Keratinocyte (primary cell): ENCODE data around the gene MAPT. TPM values are rescaled to one million over a fixed set of nuclear protein-coding genes. Genes with fewer than 3 reads are reported as not detected.

ENCODE experiments used
- DNase-seq: peaks from one replicate; pipeline ENCODE4 v3.0.0-alpha.2; 2011; ENCODE audit warnings: low read depth, missing footprints, low spot score
- FAIRE-seq: peaks from 2 replicates; lab custom pipeline; 2011; peaks lifted over from hg19 to GRCh38; lab: Jason Lieb, UNC
- H2AFZ ChIP-seq: 2 replicates; pipeline ENCODE4 v1.6.0; 2012; ENCODE audit warnings: low read length, control low read depth, inconsistent platforms; ENCODE audit not compliant: control insufficient read depth
- H3K27ac ChIP-seq: 2 replicates; pipeline ENCODE4 v1.5.1; 2011; ENCODE audit warnings: low read length; ENCODE audit not compliant: control insufficient read depth, insufficient read depth
- H3K27me3 ChIP-seq: 3 replicates; pipeline ENCODE4 v1.6.0; 2011; ENCODE audit warnings: low read length; ENCODE audit not compliant: control insufficient read depth, insufficient read depth; ENCODE audit errors: extremely low read depth
- H3K36me3 ChIP-seq, 2 experiments: 2 replicates in 1 of 2; 3 replicates in 1 of 2; pipeline ENCODE4 v1.5.1; 2011; ENCODE audit warnings: low read length in 2 of 2, mild to moderate bottlenecking in 1 of 2; ENCODE audit not compliant: control insufficient read depth in 2 of 2, insufficient read depth in 2 of 2; ENCODE audit errors: extremely low read depth in 1 of 2
- H3K4me1 ChIP-seq: 3 replicates; pipeline ENCODE4 v1.5.1; 2011; ENCODE audit warnings: low read length; ENCODE audit not compliant: control insufficient read depth, insufficient read depth; ENCODE audit errors: extremely low read depth
- H3K4me2 ChIP-seq: 3 replicates; pipeline ENCODE4 v1.6.0; 2011; ENCODE audit warnings: low read depth, low read length; ENCODE audit not compliant: control insufficient read depth, insufficient read depth; ENCODE audit errors: extremely low read depth
- H3K4me3 ChIP-seq, 3 experiments: fragments of 200-600 bp in 1 of 3; sonication (generic) in 1 of 3; 2 replicates in 2 of 3; 3 replicates in 1 of 3; pipeline ENCODE4 v1.5.1; 2011 to 2016; ENCODE audit warnings: low read length in 3 of 3, mild to moderate bottlenecking in 3 of 3, control low read depth in 2 of 3, inconsistent platforms in 1 of 3, low read depth in 1 of 3, mixed read lengths in 1 of 3, mixed run types in 1 of 3, moderate library complexity in 1 of 3; ENCODE audit not compliant: control insufficient read depth in 2 of 3, insufficient read depth in 2 of 3; ENCODE audit errors: extremely low read depth in 1 of 3
- H3K79me2 ChIP-seq: 2 replicates; pipeline ENCODE4 v1.6.0; 2012; ENCODE audit warnings: low read length; ENCODE audit not compliant: control insufficient read depth, insufficient read depth
- H3K9ac ChIP-seq: 3 replicates; pipeline ENCODE4 v1.6.0; 2011; ENCODE audit warnings: low read length; ENCODE audit not compliant: control insufficient read depth, insufficient read depth; ENCODE audit errors: extremely low read depth
- H3K9me1 ChIP-seq: 3 replicates; pipeline ENCODE4 v1.6.0; 2011; ENCODE audit warnings: low read length; ENCODE audit not compliant: control insufficient read depth, insufficient read depth; ENCODE audit errors: extremely low read depth
- H3K9me3 ChIP-seq: 2 replicates; pipeline ENCODE4 v1.5.1; 2012; ENCODE audit warnings: low read depth, low read length; ENCODE audit not compliant: control insufficient read depth
- H4K20me1 ChIP-seq: 3 replicates; pipeline ENCODE4 v1.6.0; 2011; ENCODE audit warnings: low read length; ENCODE audit not compliant: control insufficient read depth, insufficient read depth; ENCODE audit errors: extremely low read depth
- EZH2 ChIP-seq: IDR thresholded peaks from one replicate; pipeline ENCODE4 v1.6.1; 2012; ENCODE audit warnings: inconsistent platforms, mild to moderate bottlenecking, low read length, moderate library complexity
- dilution Hi-C: fragments of 300-500 bp; cut with MboI; formaldehyde crosslinking; loops from one replicate; pipeline ENCODE4 v1.7.0; 2020; ENCODE audit warnings: low sequenced_read_pairs; ENCODE audit not compliant: extremely low pct_ligation_motif_present
- polyA plus RNA-seq, 5 experiments: library from polyadenylated mRNA; depleted of rRNA in 3 of 5; stranded (reverse) in 3 of 5; stranded (forward) in 1 of 5; unstranded in 1 of 5; fragments of >200 nt; gene quantifications; 1 replicate in 1 of 5; 2 replicates in 3 of 5; 3 replicates in 1 of 5; pipeline versions ENCODE4 v1.2.1 to v1.2.3, GENCODE V29; 2011 to 2012; ENCODE audit warnings: missing spikeins in 2 of 5, low read depth in 1 of 5, low replicate concordance in 1 of 5
- TF ChIP-seq, protein P1 (sequence below), 3 experiments: IDR thresholded peaks in 1 of 3; conservative IDR thresholded peaks in 1 of 3; optimal IDR thresholded peaks in 1 of 3; 2 replicates in 2 of 3; 3 replicates in 1 of 3; pipeline versions ENCODE3 to v1.5.1; 2011; ENCODE audit warnings: low read length in 3 of 3, mild to moderate bottlenecking in 3 of 3, moderate library complexity in 2 of 3, control low read depth in 1 of 3, inconsistent platforms in 1 of 3; ENCODE audit not compliant: insufficient read depth in 2 of 3; ENCODE audit errors: extremely low read depth in 1 of 3

The MAPT gene
- polyA plus RNA-seq, 1 donor (not counting 4 experiments of a cell fraction or from before 2014, with no cell fraction given): 0.08 TPM

DNA sequence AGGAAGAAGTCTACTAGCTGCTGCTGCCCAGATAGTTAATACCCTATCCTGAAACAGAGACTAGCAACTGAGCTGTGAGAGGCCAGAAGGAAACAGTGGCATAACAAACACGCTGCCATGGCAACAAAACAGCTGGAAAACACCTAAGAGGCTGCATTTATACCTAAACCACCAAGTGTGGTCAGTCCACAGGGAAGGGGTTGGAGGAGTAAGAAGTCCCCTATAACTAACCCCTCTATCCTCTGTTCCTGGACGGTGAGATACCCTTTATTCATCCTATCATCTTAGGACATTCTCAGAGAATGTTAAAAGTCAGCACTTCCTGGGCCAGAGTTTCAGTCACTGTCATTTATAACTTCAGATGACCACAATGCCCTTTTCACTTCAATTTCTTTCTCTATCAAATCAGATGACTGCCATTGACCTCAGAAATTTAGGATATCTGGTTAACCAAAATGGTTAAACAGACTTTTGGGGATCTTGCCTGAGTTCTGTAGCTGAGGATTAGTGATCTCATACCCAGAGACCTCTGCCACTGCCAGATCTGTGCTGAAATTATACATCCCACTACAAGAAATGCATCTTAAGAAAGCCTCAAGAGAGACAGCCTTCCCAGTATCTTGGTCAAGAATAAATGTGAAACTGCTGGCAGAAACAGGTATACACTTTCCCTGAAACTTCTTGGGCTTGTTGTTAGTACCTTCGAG, 140.9 kb downstream of the MAPT start:
- Histone ChIP-seq H3K9me1 (no peaks in the 10 kb centered on the region), H3K9me3 (no peaks in the 10 kb centered on the region), H3K36me3 (peaks cover 51 to 55% of the 10 kb centered on the region in 2 experiments), H3K4me1 (no peaks in the 10 kb centered on the region), H3K27ac (no peak overlapping the region), H3K9ac (no peak overlapping the region), H4K20me1 (no peaks in the 10 kb centered on the region), H3K4me3 (no peak overlapping the region), H3K27me3 (no peaks in the 10 kb centered on the region), H3K79me2 (no peaks in the 10 kb centered on the region), H3K4me2 (no peak overlapping the region), H2AFZ (no peak overlapping the region)
- TF ChIP-seq, protein P1, sequence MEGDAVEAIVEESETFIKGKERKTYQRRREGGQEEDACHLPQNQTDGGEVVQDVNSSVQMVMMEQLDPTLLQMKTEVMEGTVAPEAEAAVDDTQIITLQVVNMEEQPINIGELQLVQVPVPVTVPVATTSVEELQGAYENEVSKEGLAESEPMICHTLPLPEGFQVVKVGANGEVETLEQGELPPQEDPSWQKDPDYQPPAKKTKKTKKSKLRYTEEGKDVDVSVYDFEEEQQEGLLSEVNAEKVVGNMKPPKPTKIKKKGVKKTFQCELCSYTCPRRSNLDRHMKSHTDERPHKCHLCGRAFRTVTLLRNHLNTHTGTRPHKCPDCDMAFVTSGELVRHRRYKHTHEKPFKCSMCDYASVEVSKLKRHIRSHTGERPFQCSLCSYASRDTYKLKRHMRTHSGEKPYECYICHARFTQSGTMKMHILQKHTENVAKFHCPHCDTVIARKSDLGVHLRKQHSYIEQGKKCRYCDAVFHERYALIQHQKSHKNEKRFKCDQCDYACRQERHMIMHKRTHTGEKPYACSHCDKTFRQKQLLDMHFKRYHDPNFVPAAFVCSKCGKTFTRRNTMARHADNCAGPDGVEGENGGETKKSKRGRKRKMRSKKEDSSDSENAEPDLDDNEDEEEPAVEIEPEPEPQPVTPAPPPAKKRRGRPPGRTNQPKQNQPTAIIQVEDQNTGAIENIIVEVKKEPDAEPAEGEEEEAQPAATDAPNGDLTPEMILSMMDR (optimal IDR thresholded peaks at IDR 0.05 in 1 of 3, IDR thresholded peaks at IDR 0.05 in 1 of 3, conservative IDR thresholded peaks at IDR 0.05 in 1 of 3; ENCODE audit: extremely low read depth in 1 of 3, insufficient read depth in 2 of 3, low read length in 3 of 3): no peak
- TF ChIP-seq EZH2: no peak
- dilution Hi-C loops: no loop called here
- FAIRE-seq (no peak), DNase-seq (no peak)

DNA sequence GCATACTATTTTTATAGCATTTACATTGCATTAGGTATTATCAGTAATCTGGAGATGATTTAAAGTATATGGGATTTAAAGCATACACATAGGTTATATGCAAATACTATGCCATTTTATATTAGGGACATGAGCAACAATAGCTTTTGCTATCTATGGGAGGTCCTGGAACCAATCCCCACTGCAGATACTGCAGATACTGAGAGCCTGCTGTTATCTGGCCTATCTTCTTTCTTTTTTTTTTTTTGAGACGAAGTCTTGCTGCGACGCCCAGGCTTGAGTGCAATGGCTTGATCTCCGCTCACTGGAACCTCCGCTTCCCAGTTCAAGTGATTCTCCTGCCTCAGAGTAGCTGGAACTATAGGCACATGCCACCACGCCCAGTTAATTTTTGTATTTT, 142.1 kb downstream of the MAPT start:
- Histone ChIP-seq H3K9me1 (no peaks in the 10 kb centered on the region), H3K27me3 (no peaks in the 10 kb centered on the region), H3K4me1 (no peaks in the 10 kb centered on the region), H3K9me3 (no peaks in the 10 kb centered on the region), H4K20me1 (no peaks in the 10 kb centered on the region), H2AFZ (no peak overlapping the region), H3K9ac (no peak overlapping the region), H3K79me2 (no peaks in the 10 kb centered on the region), H3K27ac (no peak overlapping the region), H3K4me3 (no peak overlapping the region), H3K4me2 (no peak overlapping the region), H3K36me3 (peaks cover 47 to 55% of the 10 kb centered on the region in 2 experiments)
- no peak for FAIRE-seq
- no peak for DNase-seq
- dilution Hi-C loops: no loop called here
- no peak for TF ChIP-seq EZH2
- TF ChIP-seq, protein P1 (optimal IDR thresholded peaks at IDR 0.05 in 1 of 3, IDR thresholded peaks at IDR 0.05 in 1 of 3, conservative IDR thresholded peaks at IDR 0.05 in 1 of 3; ENCODE audit: extremely low read depth in 1 of 3, insufficient read depth in 2 of 3, low read length in 3 of 3): no peak
